OCI-LY7 (cell line): Measurements from ENCODE around the gene IAH1. TPM values are rescaled to one million over a fixed set of nuclear protein-coding genes. Genes with fewer than 3 reads are reported as not detected.

Experiments
- BruUV-seq: library from RNA; stranded (reverse); fragments of 400-500 nt; replicated peaks from 2 replicates; lab custom pipeline; 2021; lab: Mats Ljungman, UMichigan
- CTCF ChIA-PET: fragments of 300-600 bp; sonication (Branson Sonifier 250); formaldehyde crosslinking; loops from one replicate; lab custom pipeline; 2022; ENCODE audit warnings: antibody characterized with exemption; ENCODE audit not compliant: unreplicated experiment; lab: Charles Lee
- POLR2A ChIA-PET: fragments of 300-600 bp; sonication (Branson Sonifier 250); formaldehyde crosslinking; loops from one replicate; lab custom pipeline; 2022; ENCODE audit warnings: antibody characterized with exemption; lab: Charles Lee
- DNase-seq: peaks from one replicate; pipeline ENCODE4 v3.0.0-alpha.2; 2015; ENCODE audit warnings: low spot score
- H2AFZ ChIP-seq: fragments of 200-600 bp; sonication (generic), shearing (Covaris generic); 2 replicates; pipeline ENCODE4 v1.6.1; 2014; ENCODE audit warnings: mild to moderate bottlenecking, antibody characterized with exemption, low read length, moderate library complexity
- H3K27ac ChIP-seq: fragments of 200-600 bp; sonication (generic); 2 replicates; pipeline ENCODE4 v1.5.1; 2014; ENCODE audit warnings: mixed run types, low read depth, mild to moderate bottlenecking, moderate library complexity, low read length, inconsistent platforms; ENCODE audit not compliant: poor library complexity, severe bottlenecking
- H3K36me3 ChIP-seq: fragments of 200-600 bp; sonication (generic); 2 replicates; pipeline ENCODE4 v1.6.1; 2014; ENCODE audit warnings: mild to moderate bottlenecking, antibody characterized with exemption, low read length, moderate library complexity, mixed read lengths; ENCODE audit not compliant: insufficient read depth
- H3K4me1 ChIP-seq: fragments of 200-600 bp; sonication (generic); 2 replicates; pipeline ENCODE4 v1.5.1; 2014; ENCODE audit warnings: mild to moderate bottlenecking, low read length; ENCODE audit not compliant: insufficient read depth, poor library complexity, severe bottlenecking
- H3K4me2 ChIP-seq: fragments of 200-600 bp; sonication (generic); 2 replicates; pipeline ENCODE4 v1.6.1; 2014; ENCODE audit warnings: mild to moderate bottlenecking, low read length
- H3K4me3 ChIP-seq: fragments of 200-600 bp; sonication (generic); 2 replicates; pipeline ENCODE4 v1.5.1; 2014; ENCODE audit warnings: mild to moderate bottlenecking, low read depth, low read length; ENCODE audit not compliant: poor library complexity, severe bottlenecking
- H3K79me2 ChIP-seq: fragments of 200-600 bp; sonication (generic); 2 replicates; pipeline ENCODE4 v1.6.1; 2016; ENCODE audit warnings: low read depth, mild to moderate bottlenecking, low read length, moderate library complexity, mixed read lengths; ENCODE audit not compliant: insufficient read depth
- H3K9me2 ChIP-seq: fragments of 200-600 bp; sonication (generic); 2 replicates; pipeline ENCODE4 v1.6.1; 2016; ENCODE audit warnings: mild to moderate bottlenecking, low read length, mixed read lengths; ENCODE audit not compliant: insufficient read depth
- H3K9me3 ChIP-seq: fragments of 200-600 bp; sonication (generic); 2 replicates; pipeline ENCODE4 v1.6.1; 2014; ENCODE audit warnings: mild to moderate bottlenecking, mixed run types, low read length, mixed read lengths
- H4K20me1 ChIP-seq: fragments of 200-600 bp; sonication (generic); 2 replicates; pipeline ENCODE4 v1.6.1; 2014; ENCODE audit warnings: mild to moderate bottlenecking, antibody characterized with exemption, low read length, moderate library complexity, mixed read lengths; ENCODE audit not compliant: insufficient read depth
- EZH2phosphoT487 ChIP-seq: fragments of 200-600 bp; sonication (generic); IDR thresholded peaks from 2 replicates; pipeline ENCODE4 v1.6.1; 2018; ENCODE audit warnings: low read depth, borderline replicate concordance, mild to moderate bottlenecking, mixed run types, antibody characterized with exemption, low read length, moderate library complexity, mixed read lengths
- intact Hi-C: fragments of 100-400 bp; cut with micrococcal nuclease; formaldehyde crosslinking; loops from one replicate; pipeline ENCODE4 v1.10.0; 2022; ENCODE audit not compliant: unreplicated experiment
- total RNA-seq, 2 experiments: library from RNA; depleted of rRNA in 1 of 2; stranded (reverse); fragments of >200 nt in 1 of 2; shearing (Covaris generic) in 1 of 2; gene quantifications; 2 replicates each; pipeline ENCODE4 v1.2.3, GENCODE V29; 2014 to 2022
- TF ChIP-seq, protein P1 (sequence below): fragments of 200-600 bp; sonication (generic); conservative IDR thresholded peaks from 2 replicates; pipeline ENCODE4 v1.5.1; 2014; ENCODE audit warnings: mild to moderate bottlenecking, antibody characterized with exemption, low read length, moderate library complexity, mixed read lengths

Gene IAH1
- total RNA-seq, 2 experiments from 2014 or later, result 0.66 to 3.8 TPM

DNA sequence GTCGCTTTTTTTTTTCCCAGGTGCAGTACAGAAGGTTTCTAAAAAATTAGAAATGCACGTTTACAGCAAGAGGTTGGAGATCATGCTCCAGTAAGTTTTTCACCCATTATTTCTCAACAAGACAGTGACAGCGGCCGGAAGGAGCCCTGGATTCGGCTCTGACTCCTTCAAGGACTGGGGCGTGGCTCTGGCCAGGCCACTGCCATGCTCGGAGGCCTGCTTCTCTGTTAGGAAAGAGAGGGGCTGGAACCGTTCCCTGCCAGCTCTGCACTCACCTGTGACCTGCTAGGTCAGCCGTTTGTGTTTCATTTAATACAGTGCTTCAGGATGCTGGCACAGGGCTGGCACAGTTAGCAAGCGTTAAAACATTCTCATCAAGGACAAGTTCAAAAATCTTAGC lies 6.7 kb upstream of the IAH1 start:
- H3K9me3 ChIP-seq, result no peaks in the 10 kb centered on the region
- no peak overlapping the region for H3K4me2 ChIP-seq
- peaks cover 19% of the 10 kb centered on the region for H3K4me1 ChIP-seq
- TF ChIP-seq, protein P1, sequence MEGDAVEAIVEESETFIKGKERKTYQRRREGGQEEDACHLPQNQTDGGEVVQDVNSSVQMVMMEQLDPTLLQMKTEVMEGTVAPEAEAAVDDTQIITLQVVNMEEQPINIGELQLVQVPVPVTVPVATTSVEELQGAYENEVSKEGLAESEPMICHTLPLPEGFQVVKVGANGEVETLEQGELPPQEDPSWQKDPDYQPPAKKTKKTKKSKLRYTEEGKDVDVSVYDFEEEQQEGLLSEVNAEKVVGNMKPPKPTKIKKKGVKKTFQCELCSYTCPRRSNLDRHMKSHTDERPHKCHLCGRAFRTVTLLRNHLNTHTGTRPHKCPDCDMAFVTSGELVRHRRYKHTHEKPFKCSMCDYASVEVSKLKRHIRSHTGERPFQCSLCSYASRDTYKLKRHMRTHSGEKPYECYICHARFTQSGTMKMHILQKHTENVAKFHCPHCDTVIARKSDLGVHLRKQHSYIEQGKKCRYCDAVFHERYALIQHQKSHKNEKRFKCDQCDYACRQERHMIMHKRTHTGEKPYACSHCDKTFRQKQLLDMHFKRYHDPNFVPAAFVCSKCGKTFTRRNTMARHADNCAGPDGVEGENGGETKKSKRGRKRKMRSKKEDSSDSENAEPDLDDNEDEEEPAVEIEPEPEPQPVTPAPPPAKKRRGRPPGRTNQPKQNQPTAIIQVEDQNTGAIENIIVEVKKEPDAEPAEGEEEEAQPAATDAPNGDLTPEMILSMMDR, result no peak
- TF ChIP-seq EZH2phosphoT487, result no peak
- no peaks in the 10 kb centered on the region for H4K20me1 ChIP-seq
- CTCF ChIA-PET, result interaction anchor here (0.6 kb wide), 1 partner anchor 52 kb away, joined by 3 read pairs; no protein-coding TSS in a partner anchor
- H2AFZ ChIP-seq, result no peak overlapping the region
- H3K36me3 ChIP-seq, result peaks cover 87% of the 10 kb centered on the region
- no TSS peak for BruUV-seq
- no peaks in the 10 kb centered on the region for H3K79me2 ChIP-seq
- H3K27ac ChIP-seq, result no peak overlapping the region
- no peak overlapping the region for H3K4me3 ChIP-seq
- intact Hi-C loops, result no loop called here
- POLR2A ChIA-PET, result interaction anchor here (0.7 kb wide), 1 partner anchor 1455 kb away, joined by 3 read pairs; no protein-coding TSS in a partner anchor
- H3K9me2 ChIP-seq, result no peaks in the 10 kb centered on the region
- no peak for DNase-seq

DNA sequence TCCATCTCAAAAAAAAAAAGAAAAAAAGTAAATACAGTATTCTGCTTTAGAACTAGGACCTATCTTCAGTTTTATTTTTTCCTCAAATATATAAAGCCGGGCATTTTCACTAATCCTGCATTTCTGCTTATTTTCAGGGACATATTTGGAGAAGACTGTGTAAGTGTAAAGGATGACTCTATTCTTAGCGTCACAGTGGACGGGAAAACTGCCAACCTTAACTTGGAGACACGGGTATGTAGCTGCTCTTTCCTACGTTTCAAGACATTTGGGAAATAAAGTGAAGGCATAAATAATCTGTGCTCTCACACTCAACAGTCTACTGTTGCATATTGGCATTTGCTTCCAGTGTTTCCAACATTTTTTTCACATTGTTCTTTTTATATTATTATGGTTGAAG lies 3.1 kb upstream of the IAH1 start:
- Histone ChIP-seq H3K9me3 (no peaks in the 10 kb centered on the region), H3K4me2 (no peak overlapping the region), H3K9me2 (no peaks in the 10 kb centered on the region), H3K79me2 (no peaks in the 10 kb centered on the region), H4K20me1 (no peaks in the 10 kb centered on the region), H3K4me3 (no peak overlapping the region), H3K36me3 (peaks cover 70% of the 10 kb centered on the region), H2AFZ (no peak overlapping the region), H3K27ac (no peak overlapping the region), H3K4me1 (no peaks in the 10 kb centered on the region)
- no peak for DNase-seq
- POLR2A ChIA-PET, result interaction anchor here (0.6 to 2.2 kb wide), 4 partner anchors 14 to 896 kb away, joined by 3 to 8 read pairs (median 4); no protein-coding TSS in a partner anchor
- no TSS peak for BruUV-seq
- intact Hi-C loops, result no loop called here
- TF ChIP-seq, protein P1, result no peak
- TF ChIP-seq EZH2phosphoT487, result no peak
- CTCF ChIA-PET, result no interaction called here

DNA sequence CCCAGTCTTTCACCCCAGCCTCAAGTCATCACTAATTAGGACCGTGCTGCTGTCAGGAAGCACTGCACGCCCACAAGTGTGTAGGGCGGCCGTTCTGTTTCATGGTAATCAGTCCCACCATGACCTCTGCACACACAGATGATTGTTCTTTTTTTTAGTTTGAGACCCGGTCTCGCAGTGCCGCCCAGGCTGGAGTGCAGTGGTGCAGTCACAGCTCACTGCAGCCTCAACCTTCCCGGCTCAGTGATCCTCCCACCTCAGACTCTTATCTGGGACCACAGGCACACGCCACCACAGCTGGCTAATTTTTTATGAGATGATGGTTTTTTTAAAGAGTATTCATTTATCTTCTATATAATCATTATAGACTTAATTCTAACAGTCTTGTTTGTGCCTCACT lies 1.8 kb upstream of the IAH1 start:
- Histone ChIP-seq H3K27ac (no peak overlapping the region), H3K4me3 (no peak overlapping the region), H4K20me1 (no peaks in the 10 kb centered on the region), H3K9me2 (no peaks in the 10 kb centered on the region), H3K9me3 (no peaks in the 10 kb centered on the region), H3K4me2 (no peak overlapping the region), H3K79me2 (no peaks in the 10 kb centered on the region), H3K36me3 (peaks cover 61% of the 10 kb centered on the region), H2AFZ (no peak overlapping the region), H3K4me1 (no peaks in the 10 kb centered on the region)
- DNase-seq, result no peak
- ChIA-PET POLR2A (interaction anchor here (0.6 to 2.2 kb wide), 3 partner anchors 13 to 48 kb away, joined by 3 to 8 read pairs (median 3); no protein-coding TSS in a partner anchor), CTCF (no interaction called here)
- intact Hi-C loops, result no loop called here
- no peak for TF ChIP-seq EZH2phosphoT487
- TF ChIP-seq, protein P1, result no peak
- BruUV-seq, result no TSS peak
